ENCODE data around the gene NDST3.
"Not testable (repeated sequence)": the region's sequence is repeated elsewhere in the genome, so short reads cannot be mapped to it uniquely, and the experiment has no call there.

NDST3 gene

DNA sequence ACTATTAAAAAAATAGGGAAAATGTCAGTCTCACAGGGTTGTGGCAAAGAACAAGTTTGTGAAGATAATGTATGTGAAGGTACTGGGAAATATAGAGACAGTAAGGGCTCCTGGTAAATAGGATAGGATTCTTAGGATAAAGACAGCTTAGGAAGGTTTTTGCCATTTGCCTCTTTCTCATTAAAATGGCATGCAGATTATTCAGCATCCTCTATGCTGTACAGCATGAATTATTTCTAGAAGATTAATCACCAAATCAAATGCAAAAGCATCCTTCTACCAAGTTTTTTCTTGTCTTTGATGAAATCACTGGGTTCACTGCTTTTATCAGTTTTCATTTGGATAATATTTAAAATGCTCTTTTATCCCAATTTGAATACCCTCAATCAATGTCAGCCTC is 142.8 kb downstream of the NDST3 start:
- DNase-seq (ENCODE audit: low spot score): no peak

DNA sequence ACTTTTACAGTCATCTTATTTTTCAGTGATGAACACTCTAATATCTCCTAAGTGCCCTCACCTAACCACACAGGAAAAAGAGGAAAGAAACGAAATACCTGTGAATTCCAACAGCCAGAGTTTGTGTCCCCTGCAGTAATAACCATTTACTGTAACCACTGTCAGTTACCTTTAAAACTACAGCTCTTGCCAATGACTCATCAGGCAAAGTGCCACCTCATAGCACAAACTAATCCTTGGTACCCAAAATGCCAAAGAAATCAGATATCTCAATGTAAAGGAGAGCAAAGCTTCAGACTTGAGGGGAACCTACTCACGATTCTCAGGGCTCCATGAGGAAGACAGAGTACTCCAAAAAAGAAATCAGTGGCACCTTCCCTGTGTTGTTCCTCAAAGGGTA is 146.5 kb downstream of the NDST3 start:
- no peak for DNase-seq (ENCODE audit: low spot score)

DNA sequence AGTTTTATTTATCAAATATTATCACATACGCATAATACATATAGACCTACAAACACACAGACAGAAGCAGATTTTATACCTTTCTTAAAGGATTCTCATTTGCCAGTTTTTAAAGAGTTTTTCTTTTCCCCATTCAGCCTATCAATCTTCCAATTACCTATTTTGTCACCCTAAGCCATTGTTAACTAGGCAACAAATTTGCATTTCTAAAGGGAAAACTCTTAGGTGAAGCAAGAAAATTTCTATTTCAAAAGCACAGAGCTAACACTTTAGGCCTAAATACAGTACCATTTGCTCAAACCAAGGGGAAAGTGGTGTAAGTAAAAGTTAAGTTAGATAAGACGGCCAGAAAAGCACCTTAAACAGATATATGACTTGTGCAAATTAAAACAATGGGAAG is 156.6 kb downstream of the NDST3 start:
- DNase-seq (ENCODE audit: low spot score): no peak

DNA sequence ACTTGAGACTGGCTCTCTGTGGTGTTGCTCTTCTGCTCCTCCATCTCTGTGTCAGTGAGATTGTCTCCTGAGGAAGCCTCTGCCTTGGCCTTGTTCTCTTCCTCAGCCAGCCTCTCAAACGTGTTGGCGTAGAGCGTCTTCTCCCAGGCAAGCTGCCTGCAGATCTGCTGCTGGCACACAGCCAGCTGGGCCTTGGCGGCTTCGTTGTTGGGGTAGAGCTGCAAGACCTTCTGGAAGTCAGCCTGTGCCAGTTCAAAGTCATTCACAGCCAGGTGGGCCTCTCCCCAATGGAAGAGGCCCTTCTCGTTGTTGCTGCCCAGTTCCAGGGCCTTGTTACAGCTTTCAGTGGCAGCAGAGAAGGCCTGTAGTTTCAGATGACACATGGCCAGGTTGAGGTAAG is 159.1 kb downstream of the NDST3 start:
- no peak for DNase-seq (ENCODE audit: low spot score)

DNA sequence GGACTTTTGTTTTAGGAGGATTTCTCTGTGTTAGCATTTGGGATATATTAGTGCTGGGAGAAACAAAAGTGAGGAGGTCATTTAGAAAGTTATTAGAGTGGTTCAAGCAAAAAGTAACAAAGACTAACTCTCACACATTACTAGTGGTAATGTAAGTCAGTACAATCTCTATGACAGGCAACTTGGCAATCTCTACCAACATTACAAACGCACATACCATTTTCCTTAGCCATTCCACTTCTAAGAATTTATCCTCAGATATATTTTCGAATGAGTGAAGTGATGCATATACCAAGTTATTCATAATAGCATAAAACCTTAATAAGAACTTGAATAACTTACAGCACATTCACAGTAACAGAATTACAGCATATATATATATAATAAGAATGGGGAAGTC is 172.3 kb downstream of the NDST3 start:
- DNase-seq (ENCODE audit: low spot score): no peak

DNA sequence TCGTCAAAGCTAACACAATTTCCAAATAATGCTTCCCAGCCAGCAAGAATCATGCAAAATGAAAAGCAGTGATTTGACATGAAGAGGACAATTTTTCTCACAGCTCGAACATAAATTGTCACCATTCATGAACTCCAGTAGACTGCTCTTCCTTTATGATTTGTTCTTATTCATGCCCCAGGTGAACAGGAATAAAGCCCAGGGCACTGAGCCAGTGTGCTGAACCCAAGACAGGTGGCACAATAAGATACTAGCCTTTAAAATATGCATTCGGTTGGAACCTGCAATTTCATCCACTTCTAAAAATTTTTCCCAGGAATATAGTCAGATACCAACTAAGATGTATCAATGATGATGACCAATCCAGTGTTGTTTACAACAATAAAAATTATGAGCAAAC is 178.8 kb downstream of the NDST3 start:
- no peak for DNase-seq (ENCODE audit: low spot score)

DNA sequence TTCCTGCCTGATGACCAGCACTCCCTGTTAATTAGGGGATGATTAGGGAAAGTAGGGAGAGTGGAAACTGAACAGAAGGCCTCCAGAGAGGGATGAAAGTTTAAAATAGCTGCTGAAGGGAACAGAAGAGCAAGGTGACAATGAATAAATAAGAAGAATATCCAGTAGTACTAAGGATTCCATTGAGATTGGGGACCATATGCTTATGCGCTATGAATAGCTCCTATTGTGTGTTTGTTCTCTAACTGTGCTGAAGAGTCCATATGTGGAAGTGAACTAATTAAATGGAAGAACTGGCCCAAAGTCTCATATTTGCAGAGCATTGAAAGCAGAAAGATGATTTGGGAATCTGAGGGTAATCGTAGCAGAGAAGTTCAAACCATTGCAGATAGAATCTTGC is 181.5 kb downstream of the NDST3 start:
- no peak for DNase-seq (ENCODE audit: low spot score)

DNA sequence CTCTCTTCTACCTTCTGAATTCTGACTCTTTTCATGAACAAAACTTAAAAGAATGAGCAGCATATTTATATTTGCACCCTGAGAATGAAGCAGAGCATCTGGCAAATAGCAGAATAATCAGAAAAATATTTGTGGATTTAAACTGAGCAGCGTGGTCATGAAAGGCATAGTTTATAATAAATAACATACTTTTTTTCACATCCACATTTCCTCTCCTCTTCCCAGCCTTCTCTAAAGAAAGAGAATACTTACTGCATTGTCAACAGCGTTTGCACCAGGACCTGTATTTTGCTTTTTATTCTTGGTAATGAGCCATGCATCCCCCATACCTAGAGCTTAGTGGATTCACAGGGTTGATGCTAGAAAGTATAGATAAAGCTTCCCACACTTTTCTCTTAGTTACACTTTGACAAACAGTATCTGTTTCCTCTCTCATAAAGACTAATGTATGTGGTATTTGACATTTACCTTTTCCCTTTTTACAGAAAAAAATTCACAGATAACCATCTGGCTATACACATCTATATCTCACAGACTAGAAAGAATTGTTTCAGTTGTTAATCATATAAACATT is 187.0 kb downstream of the NDST3 start:
- no peak for DNase-seq (ENCODE audit: low spot score)

DNA sequence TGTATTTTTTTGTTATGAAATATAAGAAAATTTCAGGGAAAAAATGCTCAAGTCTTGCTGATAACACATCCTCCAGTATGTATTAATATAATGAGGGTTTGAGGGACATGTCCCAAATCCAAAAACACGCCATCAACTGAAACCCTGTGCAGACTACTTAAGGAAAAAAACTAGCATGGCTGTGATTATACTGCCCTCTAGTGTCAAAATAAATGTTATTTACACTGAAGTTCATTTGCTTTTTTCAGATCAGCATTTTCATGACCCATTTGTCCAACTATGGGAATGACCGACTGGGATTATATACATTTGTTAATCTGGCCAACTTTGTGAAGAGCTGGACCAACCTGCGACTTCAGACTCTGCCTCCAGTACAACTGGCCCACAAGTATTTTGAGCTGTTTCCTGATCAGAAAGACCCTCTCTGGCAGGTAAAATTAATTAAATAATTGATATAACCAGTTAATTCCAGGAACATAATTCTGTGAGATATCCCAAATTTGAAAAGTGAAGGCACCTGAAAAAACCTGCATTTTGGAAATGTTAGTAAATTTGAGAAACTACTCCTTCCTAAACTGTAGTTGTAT is 190.1 kb downstream of the NDST3 start:
- DNase-seq (ENCODE audit: low spot score): no peak

DNA sequence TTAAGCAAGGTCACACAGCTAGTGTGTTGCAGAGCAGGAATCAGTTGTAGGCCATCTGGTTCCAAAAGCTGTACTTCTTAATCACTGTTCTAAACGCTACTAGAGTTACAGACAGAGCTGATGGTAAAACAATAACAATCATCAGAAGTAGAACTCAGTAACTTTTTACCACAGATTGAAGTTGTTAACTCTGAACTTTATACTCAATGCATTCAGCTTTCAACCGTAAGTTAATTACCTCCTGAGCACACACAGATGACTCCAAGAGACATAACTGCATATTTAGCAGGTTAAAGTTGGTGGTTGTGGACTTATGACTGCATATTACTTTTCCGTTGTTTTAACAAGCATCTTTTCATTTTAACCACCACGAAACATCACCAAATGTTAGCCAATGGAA is 191.2 kb downstream of the NDST3 start:
- DNase-seq (ENCODE audit: low spot score): no peak

DNA sequence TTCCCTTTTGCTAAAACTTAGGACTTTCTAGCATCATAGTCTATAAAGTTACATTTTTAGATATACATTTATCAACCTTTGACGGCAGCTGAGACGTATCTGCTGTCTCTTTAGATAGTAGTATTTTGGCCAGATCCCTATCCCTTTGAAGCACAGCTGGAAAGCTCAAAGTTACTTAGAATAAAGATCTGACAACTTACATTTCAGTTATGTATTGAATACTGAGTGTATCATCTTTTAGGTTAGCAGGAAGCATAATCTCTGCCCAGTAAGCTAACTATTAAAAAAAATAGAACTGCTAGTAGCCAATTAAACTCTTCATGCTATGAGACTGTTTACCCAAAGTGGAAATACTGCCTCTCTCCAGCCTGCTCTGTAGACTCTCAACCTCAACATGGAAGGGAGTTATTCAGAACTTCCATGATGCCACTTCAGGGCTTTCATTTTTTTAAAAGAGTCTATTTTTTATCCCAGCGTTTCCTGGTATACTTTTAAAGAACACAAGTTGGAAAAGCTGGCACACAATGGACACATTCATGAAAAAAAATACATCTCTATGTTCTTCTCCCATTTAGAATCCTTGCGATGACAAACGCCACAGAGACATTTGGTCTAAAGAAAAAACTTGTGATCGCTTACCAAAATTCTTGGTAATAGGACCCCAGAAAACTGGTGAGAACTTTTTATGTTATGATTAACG is 192.2 kb downstream of the NDST3 start:
- DNase-seq (ENCODE audit: low spot score): no peak

DNA sequence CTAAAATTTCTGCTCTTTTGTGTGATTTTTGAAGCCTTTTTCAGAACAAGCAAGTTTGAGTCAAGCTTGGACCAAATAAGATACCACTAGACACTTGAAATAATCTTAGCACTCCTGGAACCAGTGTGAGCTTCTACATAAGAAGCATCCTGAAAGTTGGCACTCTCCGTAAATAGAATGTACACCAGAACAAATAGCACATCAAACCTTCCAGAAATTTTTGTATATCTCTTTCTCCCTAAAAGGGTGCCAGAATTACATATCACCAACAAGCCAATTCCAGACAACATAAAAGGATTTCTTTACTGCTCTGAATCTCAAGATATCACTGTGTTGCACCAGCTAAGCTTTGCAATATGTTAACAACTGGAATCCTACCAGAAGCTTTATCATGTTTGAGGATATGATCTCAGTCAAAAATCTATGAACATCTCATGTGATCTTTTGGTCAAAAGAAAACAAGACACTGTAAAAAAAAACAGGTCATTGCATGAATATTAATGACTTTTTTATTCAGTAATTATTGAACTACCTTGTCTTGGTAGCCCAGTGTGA is 201.4 kb downstream of the NDST3 start:
- no peak for DNase-seq (ENCODE audit: low spot score)

DNA sequence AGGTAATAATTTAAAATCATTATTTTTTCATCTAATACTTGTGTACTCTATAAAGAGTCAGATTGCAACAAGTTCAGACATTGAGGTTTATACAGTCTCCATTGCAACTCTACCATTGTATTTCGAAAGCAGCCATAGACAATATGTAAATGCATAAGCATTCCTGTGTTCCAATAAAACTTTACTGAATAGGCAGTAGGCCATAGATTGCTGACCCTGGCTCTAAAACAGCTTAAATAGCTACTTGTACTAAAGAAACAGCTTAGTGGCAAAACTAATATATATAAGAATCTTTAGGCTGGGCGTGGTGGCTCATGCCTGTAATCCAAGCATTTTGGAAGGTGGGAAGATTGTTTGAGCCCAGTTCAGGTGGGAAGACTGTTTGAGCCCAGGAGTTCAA is 203.2 kb downstream of the NDST3 start:
- no peak for DNase-seq (ENCODE audit: low spot score)

DNA sequence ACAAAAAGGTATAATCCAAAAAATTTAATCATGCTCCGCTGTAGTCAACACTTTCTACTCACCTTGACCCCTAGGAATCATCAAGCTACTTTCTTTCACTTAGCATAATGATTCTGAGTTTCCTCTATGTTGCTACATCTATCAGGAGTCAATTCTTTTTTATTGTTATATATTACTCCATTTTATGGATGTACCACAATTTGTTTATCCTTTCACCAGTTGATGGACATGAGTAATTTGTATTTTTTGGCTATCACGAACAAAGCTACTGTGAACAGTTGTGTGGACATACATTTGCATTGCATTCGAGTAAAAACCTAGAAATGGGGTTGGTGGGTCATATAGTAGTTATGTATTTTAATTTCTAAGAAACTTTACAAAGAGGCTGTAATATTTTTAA is 215.6 kb downstream of the NDST3 start:
- no peak for DNase-seq (ENCODE audit: low spot score)

DNA sequence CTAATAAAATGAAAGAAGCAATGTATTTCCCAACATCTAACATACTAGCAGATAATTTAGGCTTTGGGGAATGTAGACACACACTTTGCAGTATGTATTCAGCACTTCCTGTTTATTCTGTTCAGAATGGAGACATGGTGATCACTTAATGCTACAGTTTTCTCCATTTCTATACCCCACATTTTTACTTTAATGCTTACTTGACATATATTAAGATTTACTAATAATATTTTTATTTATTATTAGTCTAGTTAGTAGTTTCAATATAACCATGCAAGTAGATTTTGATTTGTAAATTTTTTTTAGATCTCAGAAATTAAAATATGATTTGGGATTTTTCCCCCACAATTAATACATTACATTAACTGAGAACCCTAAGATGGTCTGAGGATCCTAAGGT is 220.1 kb downstream of the NDST3 start:
- no peak for DNase-seq (ENCODE audit: low spot score)

DNA sequence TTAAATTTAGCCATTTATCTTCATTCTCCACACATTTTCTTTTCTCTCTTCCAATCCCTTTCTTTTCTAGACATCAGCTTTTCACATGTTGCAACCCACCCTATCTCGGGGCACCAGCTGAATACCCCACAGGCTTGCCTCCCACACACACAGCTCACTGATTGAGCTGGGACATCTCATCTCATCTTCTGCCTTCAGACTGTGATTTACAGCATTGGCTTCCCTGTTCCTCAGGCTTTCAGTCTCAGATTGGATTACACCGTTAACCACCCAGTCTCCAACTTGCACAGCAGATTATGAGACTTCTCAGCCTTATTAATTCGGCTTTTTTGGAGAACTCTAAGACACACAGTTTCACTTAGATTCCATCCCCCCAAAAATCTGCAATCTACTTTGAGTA is 224.8 kb downstream of the NDST3 start:
- no peak for DNase-seq (ENCODE audit: low spot score)

DNA sequence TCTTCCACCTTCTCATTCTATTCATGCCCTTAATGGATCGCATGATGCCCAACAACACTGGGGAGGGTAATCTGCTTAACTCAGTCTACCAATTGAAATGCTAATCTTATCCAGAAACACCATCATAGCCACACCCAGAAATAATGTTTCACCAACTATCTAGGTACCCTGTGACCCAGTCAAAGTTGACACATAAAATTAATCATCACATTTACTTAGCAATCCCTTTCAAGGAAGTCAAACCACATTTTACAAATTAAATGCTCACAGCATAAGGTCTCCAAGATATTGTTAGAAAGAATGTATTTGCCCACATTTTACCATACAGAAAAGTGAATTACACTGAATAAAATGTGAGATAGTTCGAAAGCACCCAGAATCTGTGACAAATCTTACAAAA is 226.0 kb downstream of the NDST3 start:
- no peak for DNase-seq (ENCODE audit: low spot score)

DNA sequence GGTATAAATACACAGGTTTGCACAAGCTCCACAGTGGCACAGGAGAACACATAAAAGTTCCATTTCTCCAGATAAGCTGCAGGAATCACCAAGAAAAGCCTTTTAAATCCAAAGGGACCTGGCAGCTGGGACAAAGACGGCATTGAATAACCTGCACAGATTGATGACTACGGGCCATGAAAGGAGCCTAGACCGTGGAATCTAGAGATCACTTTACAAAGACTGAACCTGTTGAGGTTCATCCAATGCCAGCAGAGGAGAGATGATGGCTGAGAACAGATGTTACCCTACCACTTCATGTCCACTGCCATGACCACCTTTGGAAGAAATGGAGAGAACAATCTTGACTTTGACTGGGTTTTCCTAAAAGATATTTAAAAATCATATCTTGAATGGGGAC is 229.8 kb downstream of the NDST3 start:
- DNase-seq (ENCODE audit: low spot score): no peak

DNA sequence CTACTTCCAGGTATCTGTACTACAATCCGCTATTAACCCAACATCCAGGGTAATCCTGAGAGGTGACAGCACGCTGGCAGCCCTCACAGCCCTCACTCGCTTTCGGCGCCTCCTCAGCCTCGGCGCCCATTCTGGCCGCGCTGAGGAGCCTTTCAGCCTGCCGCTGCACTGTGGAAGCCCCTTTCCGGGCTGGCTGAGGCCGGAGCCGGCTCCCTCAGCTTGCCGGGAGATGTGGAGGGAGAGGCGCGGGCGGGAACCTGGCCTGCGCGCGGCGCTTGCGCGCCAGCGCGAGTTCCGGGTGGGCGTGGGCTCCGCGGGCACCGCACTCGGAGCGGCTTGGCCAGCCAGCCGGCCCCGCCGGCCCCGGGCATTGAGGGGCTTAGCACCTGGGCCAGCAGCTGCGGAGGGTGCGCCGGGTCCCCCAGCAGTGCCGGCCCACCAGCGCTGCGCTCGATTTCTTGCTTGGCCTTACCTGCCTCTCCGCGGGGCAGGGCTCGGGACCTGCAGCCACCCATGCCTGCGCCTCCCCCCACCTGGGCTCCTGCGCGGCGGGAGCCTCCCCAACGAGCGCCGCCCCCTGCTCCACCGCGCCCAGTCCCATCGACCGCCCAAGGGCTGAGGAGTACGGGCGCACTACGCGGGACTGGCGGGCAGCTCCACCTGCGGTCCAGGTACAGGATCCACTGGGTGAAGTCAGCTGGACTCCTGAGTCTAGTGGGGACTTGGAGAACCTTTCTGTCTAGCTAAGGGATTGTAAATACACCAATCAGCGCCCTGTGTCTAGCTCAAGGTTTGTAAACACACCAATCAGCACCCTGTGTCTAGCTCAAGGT is 231.2 kb downstream of the NDST3 start:
- no peak for DNase-seq (ENCODE audit: low spot score)

DNA sequence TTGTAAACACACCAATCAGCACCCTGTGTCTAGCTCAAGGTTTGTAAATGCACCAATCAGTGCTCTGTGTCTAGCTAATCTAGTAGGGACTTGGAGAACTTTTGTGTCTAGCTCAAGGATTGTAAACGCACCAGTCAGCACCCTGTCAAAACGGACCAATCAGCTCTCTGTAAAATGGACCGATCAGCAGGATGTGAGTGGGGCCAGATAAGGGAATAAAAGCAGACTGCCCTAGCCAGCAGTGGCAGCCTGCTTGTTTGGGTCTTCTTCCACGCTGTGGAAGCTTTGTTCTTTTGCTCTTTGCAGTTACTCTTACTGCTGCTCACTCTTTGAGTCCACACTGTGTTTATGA is 231.8 kb downstream of the NDST3 start:
- DNase-seq (ENCODE audit: low spot score): not testable (repeated sequence)

DNA sequence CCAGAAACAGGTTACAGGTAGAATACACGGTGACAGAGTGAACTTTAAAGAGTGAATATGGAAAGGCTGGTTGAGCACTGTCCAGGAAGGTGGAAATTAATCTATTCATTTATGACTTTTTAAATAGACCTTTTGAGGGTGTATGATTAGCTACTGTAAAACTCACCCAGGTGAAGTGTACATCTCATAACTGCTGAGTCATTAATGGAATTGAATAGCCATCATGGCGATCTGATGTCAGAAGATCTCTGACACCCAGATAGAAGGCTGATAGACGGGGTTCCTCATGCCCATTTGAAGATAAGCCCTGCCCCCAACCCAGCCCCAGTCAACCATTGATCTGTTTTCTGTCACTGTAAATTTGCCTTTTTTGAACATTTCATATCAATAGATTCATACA is 234.5 kb downstream of the NDST3 start:
- no peak for DNase-seq (ENCODE audit: low spot score)

DNA sequence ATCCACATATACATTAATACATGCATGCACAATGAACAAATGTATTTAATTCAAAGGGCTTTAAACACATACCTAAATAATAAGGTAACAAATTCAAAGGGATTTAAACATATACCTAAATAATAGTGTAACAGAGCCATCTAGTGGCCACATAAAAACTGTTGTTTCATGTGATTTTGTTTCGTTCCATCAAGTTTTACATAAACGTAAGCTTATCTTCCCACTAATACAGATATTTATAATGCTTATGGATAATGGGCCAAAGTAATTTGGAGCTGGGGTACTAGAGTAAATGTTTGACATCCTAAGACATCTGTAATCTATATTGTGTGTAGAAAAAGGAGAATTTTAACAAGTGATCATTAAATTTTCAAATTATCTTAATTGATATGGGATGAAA is 236.2 kb downstream of the NDST3 start:
- peak; percentile 20 for DNase-seq (ENCODE audit: low spot score)

DNA sequence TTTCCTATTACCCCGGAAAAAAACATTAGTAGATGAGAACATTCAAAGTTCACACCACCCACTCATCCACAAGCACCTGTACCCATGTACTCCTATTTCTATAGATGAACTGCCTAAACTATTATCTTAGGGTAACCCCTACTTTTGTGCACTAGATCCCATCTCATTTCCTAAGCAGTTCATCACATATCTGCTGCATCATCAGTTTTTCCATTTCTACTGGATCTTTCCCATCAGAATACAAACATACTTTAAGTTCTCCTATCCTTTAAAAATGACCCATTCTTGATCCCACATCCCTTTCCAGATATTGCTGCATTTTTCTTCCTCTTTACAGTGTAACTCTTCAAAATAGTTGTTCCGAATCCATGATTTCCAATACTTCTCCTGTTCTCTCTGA is 237.5 kb downstream of the NDST3 start:
- DNase-seq (ENCODE audit: low spot score): no peak

Data from germinal center (tissue), 1 donor.